ENCODE results near the gene SHLD1. TPM values are rescaled to one million over a fixed set of nuclear protein-coding genes. Genes with fewer than 3 reads are reported as not detected.
A peak's percentile ranks its signal among the peaks of the same experiment; 100 is the strongest.
"Not testable (repeated sequence)": the region's sequence is repeated elsewhere in the genome, so short reads cannot be mapped to it uniquely, and the experiment has no call there.

The SHLD1 gene, protein sequence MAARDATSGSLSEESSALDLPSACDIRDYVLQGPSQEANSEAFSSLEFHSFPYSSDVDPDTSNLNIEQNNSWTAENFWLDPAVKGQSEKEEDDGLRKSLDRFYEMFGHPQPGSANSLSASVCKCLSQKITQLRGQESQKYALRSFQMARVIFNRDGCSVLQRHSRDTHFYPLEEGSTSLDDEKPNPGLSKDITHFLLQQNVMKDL
- polyA plus RNA-seq (2013, experiment 1 of 2) = 5.1 TPM
- polyA plus RNA-seq (2013, experiment 2 of 2) = 5.0 TPM

DNA sequence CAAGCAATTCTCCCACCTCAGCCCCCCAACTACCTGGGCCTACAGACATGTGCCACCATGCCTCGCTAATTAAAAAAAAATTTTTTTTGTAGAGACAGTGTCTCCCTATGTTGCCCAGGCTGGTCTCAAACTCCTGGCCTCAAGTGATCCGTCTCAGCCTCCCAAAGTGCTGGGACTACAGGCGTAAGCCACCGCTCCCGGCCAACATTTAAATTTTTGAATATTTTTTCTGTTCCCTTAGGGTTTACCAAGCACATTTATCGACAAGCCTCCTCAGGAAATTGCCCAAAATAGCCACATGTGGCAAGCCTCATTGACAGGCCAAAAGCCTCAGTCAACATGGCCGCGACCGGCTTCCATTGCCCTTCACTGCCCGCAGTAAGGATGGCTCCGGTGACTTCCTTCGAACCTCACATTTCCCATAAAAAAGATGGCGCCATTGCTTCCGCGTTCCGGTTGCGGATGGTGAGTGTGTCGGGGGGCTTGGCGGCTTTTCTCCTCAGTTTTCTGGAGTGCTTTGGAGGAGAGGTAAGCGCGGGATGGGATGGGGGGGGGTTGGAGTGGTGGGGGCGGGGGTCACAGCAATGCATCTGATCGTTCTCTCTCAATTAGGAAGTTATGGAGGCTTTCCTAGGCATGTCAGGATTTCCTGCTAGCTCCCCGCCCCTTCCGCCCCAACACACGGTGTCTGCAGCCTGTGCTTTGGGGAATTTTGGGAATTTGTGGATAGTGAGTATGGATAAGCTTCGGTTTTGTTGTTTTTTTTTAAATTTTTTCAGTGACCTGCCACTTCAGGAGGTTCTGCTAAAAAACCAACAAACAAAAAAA is at the start of gene SHLD1:
Gene SHLD1, plus strand, starts transcription at position 450 of the 828 bp plus-strand sequence. CDS start 22,465 bp downstream, outside the sequence.
- H3K36me3 ChIP-seq (ENCODE audit: control insufficient read depth in 1 of 2, insufficient read depth in 2 of 2, low read depth in 1 of 2, low read length in 2 of 2) = no peaks in the 10 kb centered on the region
- H4K8ac ChIP-seq (ENCODE audit: low read length) = peak within 1 kb of the TSS; percentile 96
- H2AFZ ChIP-seq (ENCODE audit: low read depth, low read length) = no peak within 1 kb of the TSS
- peak within 1 kb of the TSS; percentile 89 for H2BK15ac ChIP-seq (ENCODE audit: low read depth, poor library complexity, severe bottlenecking)
- H3K27ac ChIP-seq (ENCODE audit: low read length, poor library complexity, severe bottlenecking) = peak within 1 kb of the TSS; percentile 78
- peak within 1 kb of the TSS; percentile 69 for H3K4me2 ChIP-seq (ENCODE audit: low read length, poor library complexity, severe bottlenecking)
- peak within 1 kb of the TSS in 1 of 2 experiments; percentile 39 for H2BK12ac ChIP-seq (ENCODE audit: low read length in 2 of 2)
- no peak within 1 kb of the TSS for H3K14ac ChIP-seq (ENCODE audit: low read length in 2 of 2)
- no peak within 1 kb of the TSS for H2BK5ac ChIP-seq (ENCODE audit: low read depth, low read length, poor library complexity, severe bottlenecking)
- H4K91ac ChIP-seq (ENCODE audit: low read length) = peak within 1 kb of the TSS; percentile 39
- H3K18ac ChIP-seq (ENCODE audit: low read depth in 1 of 2, low read length in 2 of 2) = peak within 1 kb of the TSS; percentile 54 to 77
- H3K27me3 ChIP-seq (ENCODE audit: control insufficient read depth in 1 of 2, insufficient read depth in 1 of 2, low read length in 2 of 2) = no peaks in the 10 kb centered on the region
- peak within 1 kb of the TSS in 1 of 2 experiments; percentile 82 for H3K4ac ChIP-seq (ENCODE audit: low read depth in 1 of 2, low read length in 2 of 2)
- DNase-seq = peak; percentile 89
- WGBS = 32% methylated on average over 16 of the region's 27 CpGs
- H3K4me1 ChIP-seq (ENCODE audit: control insufficient read depth, insufficient read depth, low read depth, low read length) = peaks cover 3% of the 10 kb centered on the region
- H2BK120ac ChIP-seq (ENCODE audit: low read depth, low read length) = peak within 1 kb of the TSS; percentile 79
- H3K9me3 ChIP-seq (ENCODE audit: control insufficient read depth, low read length) = no peaks in the 10 kb centered on the region
- peak within 1 kb of the TSS; percentile 47 to 86 for H3K4me3 ChIP-seq (ENCODE audit: insufficient read depth in 1 of 2, low read depth in 1 of 2, low read length in 2 of 2)
- peak within 1 kb of the TSS; percentile 94 for H3K9ac ChIP-seq (ENCODE audit: low read length)
- H3K79me1 ChIP-seq (replicated peaks; ENCODE audit: low read length, poor library complexity, severe bottlenecking) = peaks cover 3% of the 10 kb centered on the region
- H3K23ac ChIP-seq (ENCODE audit: low read length in 2 of 2) = no peak within 1 kb of the TSS
- no peak within 1 kb of the TSS for H2AK5ac ChIP-seq (ENCODE audit: low read length, severe bottlenecking)

DNA sequence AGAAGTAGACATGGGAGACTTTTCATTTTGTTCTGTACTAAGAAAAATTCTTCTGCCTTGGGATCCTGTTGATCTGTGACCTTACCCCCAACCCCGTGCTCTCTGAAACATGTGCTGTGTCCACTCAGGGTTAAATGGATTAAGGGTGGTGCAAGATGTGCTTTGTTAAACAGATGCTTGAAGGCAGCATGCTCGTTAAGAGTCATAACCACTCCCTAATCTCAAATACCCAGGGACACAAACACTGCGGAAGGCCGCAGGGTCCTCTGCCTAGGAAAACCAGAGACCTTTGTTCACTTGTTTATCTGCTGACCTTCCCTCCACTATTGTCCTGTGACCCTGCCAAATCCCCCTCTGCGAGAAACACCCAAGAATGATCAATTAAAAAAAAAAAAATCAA is 47.9 kb upstream of the SHLD1 start:
- not testable (repeated sequence) for H4K91ac ChIP-seq (ENCODE audit: low read length); H3K4me2 ChIP-seq (ENCODE audit: low read length, poor library complexity, severe bottlenecking); H2AFZ ChIP-seq (ENCODE audit: low read depth, low read length); H4K8ac ChIP-seq (ENCODE audit: low read length); H3K4me3 ChIP-seq (ENCODE audit: insufficient read depth in 1 of 2, low read depth in 1 of 2, low read length in 2 of 2); H2BK12ac ChIP-seq (ENCODE audit: low read length in 2 of 2); H3K18ac ChIP-seq (ENCODE audit: low read depth in 1 of 2, low read length in 2 of 2); H2BK5ac ChIP-seq (ENCODE audit: low read depth, low read length, poor library complexity, severe bottlenecking); H3K79me1 ChIP-seq (replicated peaks; ENCODE audit: low read length, poor library complexity, severe bottlenecking); H3K14ac ChIP-seq (ENCODE audit: low read length in 2 of 2); H3K27me3 ChIP-seq (ENCODE audit: control insufficient read depth in 1 of 2, insufficient read depth in 1 of 2, low read length in 2 of 2); H3K4me1 ChIP-seq (ENCODE audit: control insufficient read depth, insufficient read depth, low read depth, low read length); H2BK15ac ChIP-seq (ENCODE audit: low read depth, poor library complexity, severe bottlenecking); H3K4ac ChIP-seq (ENCODE audit: low read depth in 1 of 2, low read length in 2 of 2); H2BK120ac ChIP-seq (ENCODE audit: low read depth, low read length); H3K9ac ChIP-seq (ENCODE audit: low read length); H3K9me3 ChIP-seq (ENCODE audit: control insufficient read depth, low read length); H3K27ac ChIP-seq (ENCODE audit: low read length, poor library complexity, severe bottlenecking); DNase-seq; H3K23ac ChIP-seq (ENCODE audit: low read length in 2 of 2); H2AK5ac ChIP-seq (ENCODE audit: low read length, severe bottlenecking); H3K36me3 ChIP-seq (ENCODE audit: control insufficient read depth in 1 of 2, insufficient read depth in 2 of 2, low read depth in 1 of 2, low read length in 2 of 2)
- WGBS = 90% methylated on average over 4 of the region's 5 CpGs

DNA sequence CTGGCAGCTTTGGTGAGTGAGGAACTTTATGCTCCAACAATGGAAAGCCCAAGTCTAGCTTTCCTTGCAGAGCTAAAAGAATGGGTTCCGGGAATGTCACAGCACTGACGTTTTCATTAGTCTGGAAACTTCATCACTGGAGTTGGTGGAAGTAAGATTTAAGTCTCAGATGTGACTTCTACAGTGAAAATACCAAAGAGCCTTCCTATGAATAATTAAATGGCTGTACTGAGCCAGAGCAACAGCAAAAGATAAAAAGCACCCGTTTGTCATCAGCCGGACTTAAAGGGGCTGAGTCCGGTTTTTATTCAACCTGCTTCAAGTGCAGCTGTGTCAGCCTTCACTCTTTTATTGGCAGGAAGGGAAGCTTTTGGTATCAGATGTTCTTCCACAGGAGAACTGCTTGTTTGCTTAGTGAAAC is 46.5 kb upstream of the SHLD1 start:
- Histone ChIP-seq H3K9me3 (ENCODE audit: control insufficient read depth, low read length) (no peaks in the 10 kb centered on the region), H3K4me3 (ENCODE audit: insufficient read depth in 1 of 2, low read depth in 1 of 2, low read length in 2 of 2) (no peak overlapping the region), H2BK5ac (ENCODE audit: low read depth, low read length, poor library complexity, severe bottlenecking) (no peak overlapping the region), H2BK12ac (ENCODE audit: low read length in 2 of 2) (no peak overlapping the region), H3K14ac (ENCODE audit: low read length in 2 of 2) (no peak overlapping the region), H4K91ac (ENCODE audit: low read length) (no peak overlapping the region), H4K8ac (ENCODE audit: low read length) (no peak overlapping the region), H3K27ac (ENCODE audit: low read length, poor library complexity, severe bottlenecking) (no peak overlapping the region), H3K4me2 (ENCODE audit: low read length, poor library complexity, severe bottlenecking) (no peak overlapping the region), H3K23ac (ENCODE audit: low read length in 2 of 2) (no peak overlapping the region), H3K36me3 (ENCODE audit: control insufficient read depth in 1 of 2, insufficient read depth in 2 of 2, low read depth in 1 of 2, low read length in 2 of 2) (no peaks in the 10 kb centered on the region), H2BK120ac (ENCODE audit: low read depth, low read length) (peak overlapping the region; percentile 34), H2AK5ac (ENCODE audit: low read length, severe bottlenecking) (no peak overlapping the region), H3K9ac (ENCODE audit: low read length) (peak overlapping the region; percentile 32), H2BK15ac (ENCODE audit: low read depth, poor library complexity, severe bottlenecking) (no peak overlapping the region), H3K18ac (ENCODE audit: low read depth in 1 of 2, low read length in 2 of 2) (no peak overlapping the region), H3K4me1 (ENCODE audit: control insufficient read depth, insufficient read depth, low read depth, low read length) (no peaks in the 10 kb centered on the region), H2AFZ (ENCODE audit: low read depth, low read length) (no peak overlapping the region), H3K4ac (ENCODE audit: low read depth in 1 of 2, low read length in 2 of 2) (no peak overlapping the region), H3K27me3 (ENCODE audit: control insufficient read depth in 1 of 2, insufficient read depth in 1 of 2, low read length in 2 of 2) (peaks cover 0 to 5% of the 10 kb centered on the region in 2 experiments), H3K79me1 (replicated peaks; ENCODE audit: low read length, poor library complexity, severe bottlenecking) (no peaks in the 10 kb centered on the region)
- no peak for DNase-seq
- 83% methylated on average over 5 of the region's 5 CpGs for WGBS

DNA sequence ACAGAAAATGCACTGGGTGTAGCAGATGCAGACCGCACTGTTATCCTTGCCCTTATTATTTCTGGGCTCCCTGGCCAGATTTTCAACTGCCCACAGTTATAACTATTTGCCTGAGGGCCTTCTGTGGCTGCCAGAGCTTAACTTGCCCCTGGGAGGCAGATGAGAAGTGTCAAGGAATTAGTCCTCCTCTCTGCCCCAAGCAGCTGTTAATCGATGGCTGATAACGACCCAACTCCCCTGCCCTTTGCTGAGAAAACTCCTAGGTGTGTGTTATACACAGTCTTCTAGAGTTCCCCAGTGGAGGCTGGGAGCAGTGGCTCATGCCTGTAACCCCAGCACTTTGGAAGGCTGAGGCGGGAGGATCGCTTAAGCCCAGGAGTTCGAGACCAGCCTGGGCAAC is 44.4 kb upstream of the SHLD1 start:
- Histone ChIP-seq H3K27ac (ENCODE audit: low read length, poor library complexity, severe bottlenecking) (no peak overlapping the region), H3K27me3 (ENCODE audit: control insufficient read depth in 1 of 2, insufficient read depth in 1 of 2, low read length in 2 of 2) (peaks cover 0 to 9% of the 10 kb centered on the region in 2 experiments), H2BK15ac (ENCODE audit: low read depth, poor library complexity, severe bottlenecking) (no peak overlapping the region), H4K8ac (ENCODE audit: low read length) (no peak overlapping the region), H3K18ac (ENCODE audit: low read depth in 1 of 2, low read length in 2 of 2) (no peak overlapping the region), H2BK5ac (ENCODE audit: low read depth, low read length, poor library complexity, severe bottlenecking) (no peak overlapping the region), H3K14ac (ENCODE audit: low read length in 2 of 2) (no peak overlapping the region), H2AK5ac (ENCODE audit: low read length, severe bottlenecking) (no peak overlapping the region), H3K4me2 (ENCODE audit: low read length, poor library complexity, severe bottlenecking) (no peak overlapping the region), H4K91ac (ENCODE audit: low read length) (no peak overlapping the region), H3K4ac (ENCODE audit: low read depth in 1 of 2, low read length in 2 of 2) (no peak overlapping the region), H3K36me3 (ENCODE audit: control insufficient read depth in 1 of 2, insufficient read depth in 2 of 2, low read depth in 1 of 2, low read length in 2 of 2) (no peaks in the 10 kb centered on the region), H2BK12ac (ENCODE audit: low read length in 2 of 2) (no peak overlapping the region), H3K23ac (ENCODE audit: low read length in 2 of 2) (no peak overlapping the region), H3K79me1 (replicated peaks; ENCODE audit: low read length, poor library complexity, severe bottlenecking) (no peaks in the 10 kb centered on the region), H3K4me1 (ENCODE audit: control insufficient read depth, insufficient read depth, low read depth, low read length) (no peaks in the 10 kb centered on the region), H3K9ac (ENCODE audit: low read length) (no peak overlapping the region), H3K4me3 (ENCODE audit: insufficient read depth in 1 of 2, low read depth in 1 of 2, low read length in 2 of 2) (no peak overlapping the region), H3K9me3 (ENCODE audit: control insufficient read depth, low read length) (no peaks in the 10 kb centered on the region), H2BK120ac (ENCODE audit: low read depth, low read length) (no peak overlapping the region), H2AFZ (ENCODE audit: low read depth, low read length) (no peak overlapping the region)
- DNase-seq = no peak
- 81% methylated on average over 5 of the region's 6 CpGs for WGBS

Data from mesenchymal stem cell (in vitro differentiated cells and primary cell).